ENCODE measurements around the gene LHX2. TPM values are rescaled to one million over a fixed set of nuclear protein-coding genes. Genes with fewer than 3 reads are reported as not detected.
"Not testable (repeated sequence)": the region's sequence is repeated elsewhere in the genome, so short reads cannot be mapped to it uniquely, and the experiment has no call there.

Gene LHX2
- total RNA-seq, 4 donors from 2014 or later: 1.1 to 13.4 (median 2.4) TPM

- TF ChIP-seq POLR2A (IDR thresholded peaks at IDR 0.05): no peak
- no peak for TF ChIP-seq CTCF (IDR thresholded peaks at IDR 0.05)
- WGBS, 2 donors: 85 to 86% methylated on average over 9 of the region's 9 CpGs
- DNase-seq (ENCODE audit: low spot score in 2 of 2): no peak
- intact Hi-C loops (cut with DNase I; ENCODE audit: low total_unique reads): no loop called here
- H3K4me3 ChIP-seq (ENCODE audit: low read depth, poor library complexity, severe bottlenecking): no peak overlapping the region
Observed at GRCh38 chr9:123973590-123974223, 37.9 kb upstream of the LHX2 start.

DNA sequence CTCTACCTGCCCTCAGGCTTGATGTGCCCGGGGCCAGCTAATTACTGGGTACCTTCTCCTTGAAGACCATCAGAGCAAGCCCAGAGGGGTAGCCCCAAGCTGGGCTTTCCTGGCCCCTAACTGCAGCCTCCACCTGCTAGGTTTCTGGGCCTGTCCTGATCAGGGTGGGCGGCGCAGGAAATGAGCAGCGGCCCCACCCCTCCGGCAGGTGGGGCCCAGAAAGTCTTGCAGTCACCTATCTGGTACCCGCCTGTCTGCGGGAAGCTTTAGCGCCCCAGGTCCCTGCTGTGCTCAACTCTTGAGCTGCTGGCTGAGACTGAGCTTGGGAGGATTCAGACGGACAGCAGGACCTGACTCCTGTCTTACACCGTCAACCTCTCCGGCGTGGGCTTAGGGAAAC is 37.1 kb upstream of the LHX2 start:
- no peak for DNase-seq (ENCODE audit: low spot score in 2 of 2)
- no peak for TF ChIP-seq CTCF (IDR thresholded peaks at IDR 0.05)
- TF ChIP-seq POLR2A (IDR thresholded peaks at IDR 0.05): no peak
- no peak overlapping the region for H3K4me3 ChIP-seq (ENCODE audit: low read depth, poor library complexity, severe bottlenecking)
- 69 to 80% methylated on average over 12 of the region's 12 CpGs for WGBS, 2 donors
- intact Hi-C loops (cut with DNase I; ENCODE audit: low total_unique reads): no loop called here

GRCh38 chr9:123975871-123976270 is 35.7 kb upstream of the LHX2 start:
- intact Hi-C loops (cut with DNase I; ENCODE audit: low total_unique reads): no loop called here
- DNase-seq (ENCODE audit: low spot score in 2 of 2): no peak
- WGBS, 2 donors: 76 to 86% methylated on average over 3 of the region's 3 CpGs
- TF ChIP-seq POLR2A (IDR thresholded peaks at IDR 0.05): no peak
- no peak for TF ChIP-seq CTCF (IDR thresholded peaks at IDR 0.05)
- no peak overlapping the region for H3K4me3 ChIP-seq (ENCODE audit: low read depth, poor library complexity, severe bottlenecking)

DNA sequence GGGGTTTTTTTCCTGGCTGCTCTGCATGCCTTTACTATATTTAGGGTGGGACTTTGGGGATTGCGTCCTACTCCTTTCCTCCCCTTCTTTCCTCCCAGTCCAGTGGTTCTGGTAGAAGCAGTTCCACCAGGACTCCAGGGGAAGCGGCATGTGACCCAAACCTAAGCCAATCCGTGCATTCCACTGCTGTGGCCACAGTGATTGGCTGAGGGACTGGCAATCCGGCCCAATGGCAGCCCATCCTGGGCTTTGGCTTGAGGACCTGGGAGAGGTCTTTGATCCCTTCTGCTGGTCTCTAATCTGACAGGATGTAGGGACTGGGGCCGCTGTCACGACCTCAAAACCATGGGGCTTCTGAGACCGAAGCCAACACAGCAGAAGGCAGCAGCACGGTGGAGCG is 35.0 kb upstream of the LHX2 start:
- H3K4me3 ChIP-seq (ENCODE audit: low read depth, poor library complexity, severe bottlenecking); intact Hi-C loops (cut with DNase I; ENCODE audit: low total_unique reads); DNase-seq (ENCODE audit: low spot score in 2 of 2): not testable (repeated sequence)
- no CpG with 5 or more reads among the region's 9 CpGs for WGBS, 2 donors

DNA sequence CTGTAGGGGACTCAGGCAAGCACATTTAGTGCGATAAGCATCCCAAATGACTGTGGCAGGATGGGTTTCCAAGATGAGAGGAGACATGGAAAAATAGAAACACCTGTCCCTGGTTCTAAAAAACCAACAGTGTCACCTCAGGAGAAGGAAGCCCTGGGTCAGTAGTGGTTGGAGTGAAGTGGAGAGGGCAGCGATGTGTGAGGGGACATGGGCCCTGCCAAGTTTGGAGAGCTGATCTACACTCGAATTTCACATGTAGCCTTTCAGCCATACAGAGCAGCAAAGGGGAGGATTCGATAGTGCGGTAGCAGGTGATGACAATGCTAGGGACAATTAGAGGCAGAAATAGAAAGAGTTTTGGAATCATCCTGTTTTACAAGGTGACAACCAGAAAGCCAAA is 32.6 kb upstream of the LHX2 start:
- H3K4me3 ChIP-seq (ENCODE audit: low read depth, poor library complexity, severe bottlenecking): no peak overlapping the region
- WGBS, 2 donors: 87% methylated on average over 5 of the region's 5 CpGs
- intact Hi-C loops (cut with DNase I; ENCODE audit: low total_unique reads): no loop called here
- TF ChIP-seq POLR2A (IDR thresholded peaks at IDR 0.05) (no peak), CTCF (IDR thresholded peaks at IDR 0.05) (no peak)
- no peak for DNase-seq (ENCODE audit: low spot score in 2 of 2)

DNA sequence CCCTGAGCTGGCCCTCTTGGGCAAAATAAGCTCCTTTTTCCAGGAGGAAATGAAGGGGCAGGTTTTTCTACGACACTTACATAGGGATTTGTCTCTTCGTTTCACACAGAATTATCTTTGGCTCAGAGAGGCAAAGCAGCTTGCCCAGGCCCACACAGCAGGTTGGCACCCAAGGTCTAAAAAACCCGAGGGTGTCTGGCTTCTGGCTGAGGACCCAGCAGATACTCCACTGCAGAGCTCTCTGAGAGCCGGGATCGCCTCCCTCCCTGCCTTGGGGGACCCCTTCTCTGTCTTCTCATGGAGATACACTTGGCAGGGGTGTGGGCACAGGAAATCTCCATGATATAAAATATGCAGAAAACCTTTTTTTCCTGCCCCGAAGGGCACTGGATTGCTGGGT is 29.0 kb upstream of the LHX2 start:
- 80 to 82% methylated on average over 6 of the region's 6 CpGs for WGBS, 2 donors
- no peak for DNase-seq (ENCODE audit: low spot score in 2 of 2)
- no peak overlapping the region for H3K4me3 ChIP-seq (ENCODE audit: low read depth, poor library complexity, severe bottlenecking)
- intact Hi-C loops (cut with DNase I; ENCODE audit: low total_unique reads): no loop called here
- no peak for TF ChIP-seq CTCF (IDR thresholded peaks at IDR 0.05)
- TF ChIP-seq POLR2A (IDR thresholded peaks at IDR 0.05): no peak
